Osteocyte (in vitro differentiated cells): ENCODE measurements around the gene IST1. TPM values are rescaled to one million over a fixed set of nuclear protein-coding genes. Genes with fewer than 3 reads are reported as not detected.

ENCODE experiments used
- DNase-seq: peaks from one replicate; pipeline ENCODE4 v3.0.0; 2021; ENCODE audit warnings: mixed read lengths; ENCODE audit not compliant: unreplicated experiment; ENCODE audit errors: extremely low spot score
- H3K27ac Mint-ChIP-seq: one replicate; pipeline ENCODE4 v1.8.0; 2021; ENCODE audit warnings: mild to moderate bottlenecking, mixed read lengths; ENCODE audit not compliant: unreplicated experiment
- H3K27me3 Mint-ChIP-seq: one replicate; pipeline ENCODE4 v1.8.0; 2021; ENCODE audit warnings: mixed read lengths; ENCODE audit not compliant: unreplicated experiment
- H3K36me3 Mint-ChIP-seq: one replicate; pipeline ENCODE4 v1.8.0; 2021; ENCODE audit warnings: mixed read lengths; ENCODE audit not compliant: unreplicated experiment
- H3K4me1 Mint-ChIP-seq: one replicate; pipeline ENCODE4 v1.8.0; 2021; ENCODE audit warnings: mixed read lengths; ENCODE audit not compliant: unreplicated experiment
- H3K4me3 Mint-ChIP-seq: one replicate; pipeline ENCODE4 v1.8.0; 2021; ENCODE audit warnings: mild to moderate bottlenecking, moderate library complexity, mixed read lengths; ENCODE audit not compliant: unreplicated experiment
- H3K9me3 Mint-ChIP-seq: one replicate; pipeline ENCODE4 v1.8.0; 2021; ENCODE audit warnings: mixed read lengths; ENCODE audit not compliant: unreplicated experiment
- CTCF ChIP-seq: fragments of 200-600 bp; sonication (generic); IDR thresholded peaks from 2 replicates; pipeline ENCODE4 v1.5.0; 2021; ENCODE audit warnings: antibody characterized with exemption, mild to moderate bottlenecking, moderate library complexity
- total RNA-seq: library from RNA; stranded (reverse); gene quantifications from 2 replicates; pipeline ENCODE4 v1.2.1, GENCODE V29; 2021

The IST1 gene
- total RNA-seq, 1 donor from 2014 or later: 230 TPM

GRCh38 chr16:71911121-71911520 lies 15.8 kb downstream of the IST1 start:
- no peak for DNase-seq
- Mint-ChIP-seq H3K36me3 (peaks cover 20% of the 10 kb centered on the region), H3K27me3 (no peaks in the 10 kb centered on the region), H3K27ac (no peak overlapping the region), H3K4me3 (no peak overlapping the region), H3K4me1 (peaks cover 29% of the 10 kb centered on the region), H3K9me3 (no peaks in the 10 kb centered on the region)
- TF ChIP-seq CTCF: no peak

- no peak for DNase-seq
- H3K27ac Mint-ChIP-seq: no peak overlapping the region
- no peak for TF ChIP-seq CTCF
- no peak overlapping the region for H3K4me3 Mint-ChIP-seq
- H3K36me3 Mint-ChIP-seq: peaks cover 31% of the 10 kb centered on the region
- no peaks in the 10 kb centered on the region for H3K27me3 Mint-ChIP-seq
- H3K4me1 Mint-ChIP-seq: peaks cover 33% of the 10 kb centered on the region
- no peaks in the 10 kb centered on the region for H3K9me3 Mint-ChIP-seq
These were observed 17.4 kb downstream of the IST1 start for GRCh38 chr16:71912534-71913275.

GRCh38 chr16:71914802-71915201 lies 19.5 kb downstream of the IST1 start:
- Mint-ChIP-seq H3K36me3 (peaks cover 47% of the 10 kb centered on the region), H3K4me1 (peaks cover 28% of the 10 kb centered on the region), H3K27ac (peak overlapping the region; percentile 5), H3K27me3 (no peaks in the 10 kb centered on the region), H3K4me3 (no peak overlapping the region), H3K9me3 (no peaks in the 10 kb centered on the region)
- TF ChIP-seq CTCF: no peak
- DNase-seq: no peak

GRCh38 chr16:71915350-71915749 lies 20.0 kb downstream of the IST1 start:
- no peaks in the 10 kb centered on the region for H3K27me3 Mint-ChIP-seq
- peaks cover 28% of the 10 kb centered on the region for H3K4me1 Mint-ChIP-seq
- no peak for DNase-seq
- peak overlapping the region; percentile 5 for H3K27ac Mint-ChIP-seq
- no peak overlapping the region for H3K4me3 Mint-ChIP-seq
- H3K9me3 Mint-ChIP-seq: no peaks in the 10 kb centered on the region
- H3K36me3 Mint-ChIP-seq: peaks cover 52% of the 10 kb centered on the region
- TF ChIP-seq CTCF: no peak

- no peak for TF ChIP-seq CTCF
- Mint-ChIP-seq H3K36me3 (peaks cover 63% of the 10 kb centered on the region), H3K9me3 (no peaks in the 10 kb centered on the region), H3K27me3 (no peaks in the 10 kb centered on the region), H3K27ac (peak overlapping the region; percentile 62), H3K4me3 (no peak overlapping the region), H3K4me1 (peaks cover 27% of the 10 kb centered on the region)
- no peak for DNase-seq
These were observed 21.1 kb downstream of the IST1 start for GRCh38 chr16:71916397-71916920.
